Loucy (cell line): ENCODE data around the gene ZCCHC14.

ENCODE experiments used
- H2AFZ ChIP-seq: fragments of 200-600 bp; sonication (generic); 2 replicates; pipeline ENCODE4 v1.6.0; 2016; ENCODE audit warnings: antibody characterized with exemption, mild to moderate bottlenecking, low read length, moderate library complexity
- H3F3A ChIP-seq: fragments of 200-600 bp; 2 replicates; pipeline ENCODE4 v1.6.0; 2016; ENCODE audit warnings: antibody characterized with exemption, low read depth, mild to moderate bottlenecking
- H3K27me3 ChIP-seq: fragments of 200-600 bp; sonication (generic); 2 replicates; pipeline ENCODE4 v1.6.1; 2014; ENCODE audit warnings: low read length, mild to moderate bottlenecking; ENCODE audit not compliant: insufficient read depth, poor library complexity, severe bottlenecking
- H3K36me3 ChIP-seq: fragments of 200-600 bp; sonication (generic); 2 replicates; pipeline ENCODE4 v1.6.1; 2016; ENCODE audit warnings: low read length; ENCODE audit not compliant: insufficient read depth
- H3K4me1 ChIP-seq: fragments of 200-600 bp; sonication (generic); 2 replicates; pipeline ENCODE4 v1.5.1; 2014; ENCODE audit warnings: low read length, mild to moderate bottlenecking; ENCODE audit not compliant: insufficient read depth, poor library complexity, severe bottlenecking
- H3K4me2 ChIP-seq: fragments of 200-600 bp; sonication (generic); 2 replicates; pipeline ENCODE4 v1.6.0; 2014; ENCODE audit warnings: antibody characterized with exemption, low read length, low read depth, mild to moderate bottlenecking; ENCODE audit not compliant: poor library complexity, severe bottlenecking
- H3K4me3 ChIP-seq: fragments of 200-600 bp; sonication (generic); 2 replicates; pipeline ENCODE4 v1.5.1; 2014; ENCODE audit warnings: low read length, mild to moderate bottlenecking, mixed read lengths; ENCODE audit not compliant: poor library complexity, severe bottlenecking
- H3K79me2 ChIP-seq: fragments of 200-600 bp; sonication (generic); 2 replicates; pipeline ENCODE4 v1.6.1; 2014; ENCODE audit warnings: low read length; ENCODE audit not compliant: insufficient read depth
- H3K9ac ChIP-seq: fragments of 200-600 bp; sonication (generic); 2 replicates; pipeline ENCODE4 v1.6.0; 2014; ENCODE audit warnings: mild to moderate bottlenecking, low read depth, low read length, moderate library complexity; ENCODE audit not compliant: poor library complexity, severe bottlenecking
- H3K9me2 ChIP-seq: fragments of 200-600 bp; sonication (generic); replicated peaks from 2 replicates; pipeline ENCODE4 v1.6.1; 2016; ENCODE audit warnings: low read depth, low read length, mixed read lengths
- H3K9me3 ChIP-seq: fragments of 200-600 bp; sonication (generic); 2 replicates; pipeline ENCODE4 v1.6.1; 2014; ENCODE audit warnings: mild to moderate bottlenecking, antibody characterized with exemption, low read length, low read depth; ENCODE audit not compliant: insufficient read depth
- H4K20me1 ChIP-seq: fragments of 200-600 bp; sonication (generic); 2 replicates; pipeline ENCODE4 v1.6.0; 2014; ENCODE audit warnings: antibody characterized with exemption, low read length, mild to moderate bottlenecking; ENCODE audit not compliant: insufficient read depth, poor library complexity, severe bottlenecking
- CTCF ChIP-seq: fragments of 200-600 bp; sonication (generic); conservative IDR thresholded peaks from 2 replicates; pipeline ENCODE4 v1.5.1; 2014; ENCODE audit warnings: mild to moderate bottlenecking, antibody characterized with exemption, low read length
- EZH2phosphoT487 ChIP-seq: fragments of 200-600 bp; IDR thresholded peaks from 2 replicates; pipeline ENCODE4 v1.6.1; 2018; ENCODE audit warnings: antibody characterized with exemption, mild to moderate bottlenecking, moderate library complexity, borderline replicate concordance

The ZCCHC14 gene

GRCh38 chr16:87422106-87422505 lies 70.7 kb downstream of the ZCCHC14 start:
- no peaks in the 10 kb centered on the region for H3F3A ChIP-seq
- no peaks in the 10 kb centered on the region for H4K20me1 ChIP-seq
- H3K27me3 ChIP-seq = no peaks in the 10 kb centered on the region
- H3K79me2 ChIP-seq = no peaks in the 10 kb centered on the region
- H3K4me2 ChIP-seq = no peak overlapping the region
- H3K4me3 ChIP-seq = no peak overlapping the region
- H3K9ac ChIP-seq = no peak overlapping the region
- H3K9me3 ChIP-seq = no peaks in the 10 kb centered on the region
- H3K4me1 ChIP-seq = no peaks in the 10 kb centered on the region
- no peak overlapping the region for H2AFZ ChIP-seq
- no peak for TF ChIP-seq CTCF
- no peak for TF ChIP-seq EZH2phosphoT487
- no peaks in the 10 kb centered on the region for H3K9me2 ChIP-seq
- H3K36me3 ChIP-seq = no peaks in the 10 kb centered on the region

GRCh38 chr16:87421003-87421912 lies 71.6 kb downstream of the ZCCHC14 start:
- H3K9me3 ChIP-seq = no peaks in the 10 kb centered on the region
- no peaks in the 10 kb centered on the region for H3K4me1 ChIP-seq
- no peaks in the 10 kb centered on the region for H3K9me2 ChIP-seq
- H3K27me3 ChIP-seq = no peaks in the 10 kb centered on the region
- no peaks in the 10 kb centered on the region for H3K36me3 ChIP-seq
- H4K20me1 ChIP-seq = no peaks in the 10 kb centered on the region
- H3K9ac ChIP-seq = no peak overlapping the region
- H3F3A ChIP-seq = no peaks in the 10 kb centered on the region
- no peak overlapping the region for H2AFZ ChIP-seq
- no peaks in the 10 kb centered on the region for H3K79me2 ChIP-seq
- TF ChIP-seq CTCF (no peak), EZH2phosphoT487 (no peak)
- no peak overlapping the region for H3K4me3 ChIP-seq
- H3K4me2 ChIP-seq = no peak overlapping the region

DNA sequence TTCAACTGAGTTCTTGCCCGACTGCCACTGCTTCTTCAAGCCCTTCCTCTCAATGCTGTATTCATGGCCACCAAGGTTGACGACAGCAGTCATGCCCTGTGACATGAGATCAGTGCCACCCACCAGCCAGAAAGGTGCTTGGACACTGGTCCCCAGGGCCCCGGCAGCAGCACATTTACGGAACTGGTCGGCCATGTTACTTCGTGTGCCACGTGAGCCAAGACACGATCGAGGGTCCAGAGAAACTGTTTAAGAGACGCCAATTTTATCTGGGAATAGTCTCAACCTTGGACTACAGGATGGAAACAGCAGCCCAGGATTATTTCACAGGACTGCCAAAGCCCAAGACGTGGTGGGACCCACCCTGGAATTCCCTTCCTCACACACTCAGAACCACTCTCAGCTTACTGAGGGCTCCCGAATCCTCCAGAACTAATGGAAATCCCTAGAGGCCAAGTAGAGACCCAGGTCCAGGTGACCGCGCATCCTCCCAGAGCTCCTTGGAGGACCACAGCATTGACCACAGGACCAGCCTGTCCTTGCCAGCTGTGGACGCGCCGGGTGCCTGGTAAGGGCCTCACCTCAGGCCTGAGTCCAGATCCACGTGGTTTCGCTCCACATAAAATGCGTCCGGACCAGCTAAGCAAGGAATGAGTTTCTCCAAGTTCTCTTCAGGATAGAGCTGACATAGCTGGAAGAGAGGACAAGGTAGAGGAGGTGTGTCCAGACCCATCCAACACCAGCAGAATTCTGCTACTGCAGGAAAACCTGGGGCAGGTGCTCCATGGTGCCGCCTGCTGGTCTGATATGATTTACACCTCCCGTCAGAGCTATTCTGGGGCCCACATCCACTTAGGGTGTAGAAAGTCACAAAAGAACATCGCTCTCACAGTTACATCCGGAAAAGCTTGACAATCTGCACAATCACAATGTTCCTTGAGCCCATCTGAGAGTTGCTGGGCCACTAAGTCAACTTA lies 72.5 kb downstream of the ZCCHC14 start:
- TF ChIP-seq CTCF = peak; percentile 43
- TF ChIP-seq EZH2phosphoT487 = no peak
- no peaks in the 10 kb centered on the region for H3K9me3 ChIP-seq
- no peaks in the 10 kb centered on the region for H3K79me2 ChIP-seq
- H3K4me3 ChIP-seq = no peak overlapping the region
- no peak overlapping the region for H3K4me2 ChIP-seq
- no peak overlapping the region for H3K9ac ChIP-seq
- no peaks in the 10 kb centered on the region for H3K27me3 ChIP-seq
- no peaks in the 10 kb centered on the region for H3K4me1 ChIP-seq
- no peaks in the 10 kb centered on the region for H4K20me1 ChIP-seq
- H2AFZ ChIP-seq = no peak overlapping the region
- H3K9me2 ChIP-seq = no peaks in the 10 kb centered on the region
- no peaks in the 10 kb centered on the region for H3F3A ChIP-seq
- no peaks in the 10 kb centered on the region for H3K36me3 ChIP-seq
